Tibial nerve (tissue), 4 donors: ENCODE data around the gene ATP6V1G1. TPM values are rescaled to one million over a fixed set of nuclear protein-coding genes. Genes with fewer than 3 reads are reported as not detected.

ENCODE experiments used
- DNase-seq, 2 donors: peaks; one replicate each; pipeline ENCODE4 v3.0.0-alpha.2; 2019; ENCODE audit warnings: low spot score in 2 of 2
- H3K27ac ChIP-seq, 4 donors: fragments of 200-600 bp; sonication (generic) in 3 of 4; one replicate each; pipeline ENCODE4 v1.5.1; 2017 to 2019; ENCODE audit warnings: mild to moderate bottlenecking in 1 of 4
- H3K27me3 ChIP-seq, 2 donors: fragments of 200-600 bp; sonication (generic) in 1 of 2; one replicate each; pipeline versions ENCODE4 v1.5.1 to v1.6.0; 2017 to 2019
- H3K36me3 ChIP-seq, 3 donors: fragments of 200-600 bp; sonication (generic); one replicate each; pipeline ENCODE4 v1.5.1; 2018 to 2019
- H3K4me1 ChIP-seq, 4 donors: fragments of 200-600 bp; sonication (generic) in 3 of 4; one replicate each; pipeline ENCODE4 v1.5.1; 2017 to 2019
- H3K4me3 ChIP-seq, 4 donors: fragments of 200-600 bp; sonication (generic) in 3 of 4; one replicate each; pipeline ENCODE4 v1.5.1; 2017 to 2019; ENCODE audit warnings: mild to moderate bottlenecking in 1 of 4, moderate library complexity in 1 of 4
- H3K9me3 ChIP-seq, 4 donors: fragments of 200-600 bp; sonication (generic) in 3 of 4; one replicate each; pipeline ENCODE4 v1.5.1; 2017 to 2019
- EP300 ChIP-seq, 2 donors: sonication (generic); formaldehyde crosslinking; IDR thresholded peaks; one replicate each; pipeline ENCODE4 v1.6.1; 2017; ENCODE audit warnings: antibody characterized with exemption in 2 of 2, mild to moderate bottlenecking in 1 of 2
- POLR2A ChIP-seq, 2 donors: fragments of 450-650 bp; IDR thresholded peaks; one replicate each; pipeline ENCODE4 v1.6.1; 2017; ENCODE audit warnings: antibody characterized with exemption in 2 of 2, mild to moderate bottlenecking in 2 of 2, moderate library complexity in 2 of 2
- WGBS, 2 donors: methylation state at CpG; one replicate each; pipeline ENCODE4 v1.1.5; 2018; 5-methylcytosine and 5-hydroxymethylcytosine counted together
- small RNA-seq: library from RNA; depleted of rRNA; stranded (forward); fragments of <200 nt; gene quantifications from one replicate; pipeline ENCODE3, GENCODE V24; 2016
- total RNA-seq, 4 donors: library from RNA; depleted of rRNA; stranded (reverse); fragments of >200 nt; gene quantifications; one replicate each; pipeline ENCODE4 v1.1.0, GENCODE V29; 2016
- TF ChIP-seq, protein P1 (sequence below), 5 experiments: fragments of 200-600 bp in 3 of 5; fragments of 450-650 bp in 2 of 5; sonication (generic) in 3 of 5; IDR thresholded peaks; one replicate each; pipeline ENCODE4 v1.5.1; 2016 to 2019; ENCODE audit warnings: antibody characterized with exemption in 5 of 5, mild to moderate bottlenecking in 3 of 5, moderate library complexity in 2 of 5

ATP6V1G1 gene
- total RNA-seq, 4 donors from 2014 or later, result 140 to 161 (median 154) TPM

- no peaks in the 10 kb centered on the region for H3K9me3 ChIP-seq
- WGBS, 2 donors, result 73 to 85% methylated on average over 1 of the region's 1 CpG
- no peaks in the 10 kb centered on the region for H3K4me1 ChIP-seq
- TF ChIP-seq EP300 (IDR thresholded peaks at IDR 0.05) (no peak), POLR2A (IDR thresholded peaks at IDR 0.05) (no peak)
- TF ChIP-seq, protein P1, sequence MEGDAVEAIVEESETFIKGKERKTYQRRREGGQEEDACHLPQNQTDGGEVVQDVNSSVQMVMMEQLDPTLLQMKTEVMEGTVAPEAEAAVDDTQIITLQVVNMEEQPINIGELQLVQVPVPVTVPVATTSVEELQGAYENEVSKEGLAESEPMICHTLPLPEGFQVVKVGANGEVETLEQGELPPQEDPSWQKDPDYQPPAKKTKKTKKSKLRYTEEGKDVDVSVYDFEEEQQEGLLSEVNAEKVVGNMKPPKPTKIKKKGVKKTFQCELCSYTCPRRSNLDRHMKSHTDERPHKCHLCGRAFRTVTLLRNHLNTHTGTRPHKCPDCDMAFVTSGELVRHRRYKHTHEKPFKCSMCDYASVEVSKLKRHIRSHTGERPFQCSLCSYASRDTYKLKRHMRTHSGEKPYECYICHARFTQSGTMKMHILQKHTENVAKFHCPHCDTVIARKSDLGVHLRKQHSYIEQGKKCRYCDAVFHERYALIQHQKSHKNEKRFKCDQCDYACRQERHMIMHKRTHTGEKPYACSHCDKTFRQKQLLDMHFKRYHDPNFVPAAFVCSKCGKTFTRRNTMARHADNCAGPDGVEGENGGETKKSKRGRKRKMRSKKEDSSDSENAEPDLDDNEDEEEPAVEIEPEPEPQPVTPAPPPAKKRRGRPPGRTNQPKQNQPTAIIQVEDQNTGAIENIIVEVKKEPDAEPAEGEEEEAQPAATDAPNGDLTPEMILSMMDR (IDR thresholded peaks at IDR 0.05), result no peak
- H3K27me3 ChIP-seq, result no peaks in the 10 kb centered on the region
- no peak overlapping the region for H3K27ac ChIP-seq
- no peak overlapping the region for H3K4me3 ChIP-seq
- peaks cover 0 to 74% (median 13%) of the 10 kb centered on the region in 3 donors for H3K36me3 ChIP-seq
- no peak for DNase-seq
Measured at GRCh38 chr9:114641967-114642366, 54.4 kb downstream of the ATP6V1G1 start.

GRCh38 chr9:114643001-114643400, 55.4 kb downstream of the ATP6V1G1 start:
- H3K4me3 ChIP-seq, result no peak overlapping the region
- peaks cover 0 to 7% (median 0%) of the 10 kb centered on the region in 4 donors for H3K9me3 ChIP-seq
- no peak overlapping the region for H3K27ac ChIP-seq
- no peaks in the 10 kb centered on the region for H3K27me3 ChIP-seq
- TF ChIP-seq, protein P1 (IDR thresholded peaks at IDR 0.05), result no peak
- TF ChIP-seq POLR2A (IDR thresholded peaks at IDR 0.05) (no peak), EP300 (IDR thresholded peaks at IDR 0.05) (no peak)
- peaks cover 0 to 72% (median 7%) of the 10 kb centered on the region in 3 donors for H3K36me3 ChIP-seq
- H3K4me1 ChIP-seq, result no peaks in the 10 kb centered on the region
- 85 to 87% methylated on average over 8 of the region's 8 CpGs for WGBS, 2 donors
- no peak for DNase-seq

DNA sequence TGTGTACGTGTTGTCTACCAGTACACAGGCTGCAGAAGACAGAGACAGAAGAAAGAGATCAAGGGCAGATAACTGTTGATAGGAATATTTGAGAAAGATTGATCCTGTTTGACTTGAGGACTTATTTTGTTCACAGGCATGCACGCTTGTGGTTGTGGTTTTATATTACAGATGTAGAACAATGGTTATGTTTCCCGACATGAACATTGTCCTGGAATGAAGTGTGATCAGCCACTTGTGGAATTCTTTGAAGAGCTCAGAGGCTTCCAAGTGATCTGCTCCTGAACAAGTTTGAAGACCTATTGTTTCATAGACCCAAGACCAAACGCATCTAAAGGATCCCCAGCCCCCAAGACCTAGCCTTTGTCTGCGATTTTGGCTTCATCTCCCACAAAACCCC, 56.3 kb downstream of the ATP6V1G1 start:
- 87 to 91% methylated on average over 5 of the region's 5 CpGs for WGBS, 2 donors
- Histone ChIP-seq H3K27ac (no peak overlapping the region), H3K4me3 (no peak overlapping the region), H3K9me3 (peaks cover 0 to 8% (median 0%) of the 10 kb centered on the region in 4 donors), H3K4me1 (no peaks in the 10 kb centered on the region), H3K36me3 (peaks cover 0 to 67% (median 0%) of the 10 kb centered on the region in 3 donors), H3K27me3 (no peaks in the 10 kb centered on the region)
- DNase-seq, result no peak
- TF ChIP-seq POLR2A (IDR thresholded peaks at IDR 0.05), result no peak
- TF ChIP-seq EP300 (IDR thresholded peaks at IDR 0.05), result no peak
- TF ChIP-seq, protein P1 (IDR thresholded peaks at IDR 0.05), result no peak

Small RNAs within 50 kb of the gene (small RNA-seq; reads per million reads assigned to genes)
- not detected for gene RF00019

Other genes starting within 250 kb of the ATP6V1G1 start
- 10 to 100 TPM; 23.6 to 42.2 (median 36.6) TPM for gene AKNA, start 199.8 kb upstream of the ATP6V1G1 start, total RNA-seq
- 10 to 100 TPM in 1 of 4 donors, 1 to 10 TPM in 3; 3.7 to 13.2 (median 6.0) TPM for gene WHRN, start 82.3 kb upstream of the ATP6V1G1 start, total RNA-seq
- gene TMEM268, start 23.5 kb downstream of the ATP6V1G1 start, total RNA-seq, result 1 to 10 TPM; 4.8 to 8.4 (median 6.8) TPM
- not detected for gene TEX53, start 70.0 kb downstream of the ATP6V1G1 start, total RNA-seq
- gene TEX48, start 94.4 kb downstream of the ATP6V1G1 start, total RNA-seq, result not detected
- gene TNFSF15, start 218.3 kb downstream of the ATP6V1G1 start, total RNA-seq, result 1 to 10 TPM in 2 of 4 donors, under 1 TPM in 2; 0.30 to 2.1 (median 1.2) TPM